Neural progenitor cell (in vitro differentiated cells): ENCODE data around the gene LHFPL2. TPM values are rescaled to one million over a fixed set of nuclear protein-coding genes. Genes with fewer than 3 reads are reported as not detected.
A peak's percentile ranks its signal among the peaks of the same experiment; 100 is the strongest.

Experiments used
- DNase-seq: peaks from one replicate; pipeline ENCODE4 v3.0.0-alpha.2; 2016; ENCODE audit warnings: low spot score
- H2AFZ ChIP-seq: fragments of 200-600 bp; sonication (generic); replicated peaks from 2 replicates; pipeline ENCODE4 v1.6.1; 2016; ENCODE audit warnings: antibody characterized with exemption
- H3F3A ChIP-seq: fragments of 200-600 bp; sonication (generic); 2 replicates; pipeline ENCODE4 v1.6.1; 2016; ENCODE audit warnings: antibody characterized with exemption, low read depth
- H3K27ac ChIP-seq: fragments of 200-600 bp; sonication (generic); 2 replicates; pipeline ENCODE4 v1.5.1; 2016; ENCODE audit warnings: mild to moderate bottlenecking
- H3K27me3 ChIP-seq: fragments of 200-600 bp; sonication (generic); 2 replicates; pipeline ENCODE4 v1.6.1; 2016; ENCODE audit warnings: mild to moderate bottlenecking, moderate library complexity
- H3K36me3 ChIP-seq: fragments of 200-600 bp; sonication (generic); 2 replicates; pipeline ENCODE4 v1.5.1; 2016
- H3K4me1 ChIP-seq: fragments of 200-600 bp; sonication (generic); 2 replicates; pipeline ENCODE4 v1.6.1; 2016; ENCODE audit warnings: mixed run types
- H3K4me2 ChIP-seq: fragments of 200-600 bp; sonication (generic); 2 replicates; pipeline ENCODE4 v1.6.1; 2016
- H3K4me3 ChIP-seq: fragments of 200-600 bp; sonication (generic); 2 replicates; pipeline ENCODE4 v1.5.1; 2016
- H3K79me2 ChIP-seq: fragments of 200-600 bp; sonication (generic); 2 replicates; pipeline ENCODE4 v1.6.1; 2016; ENCODE audit warnings: low read depth
- H3K9ac ChIP-seq: fragments of 200-600 bp; sonication (generic); 2 replicates; pipeline ENCODE4 v1.6.1; 2016
- H3K9me3 ChIP-seq: fragments of 200-600 bp; sonication (generic); 2 replicates; pipeline ENCODE4 v1.5.1; 2016; ENCODE audit warnings: low read depth
- H4K20me1 ChIP-seq: fragments of 200-600 bp; sonication (generic); 2 replicates; pipeline ENCODE4 v1.6.1; 2016; ENCODE audit warnings: low read depth
- H3K27ac Mint-ChIP-seq: 3 replicates; pipeline ENCODE4 v1.8.0; 2021; ENCODE audit warnings: mixed read lengths
- H3K27me3 Mint-ChIP-seq: 2 replicates; pipeline ENCODE4 v1.8.0; 2022; ENCODE audit warnings: low read depth, mild to moderate bottlenecking, inconsistent platforms, moderate library complexity, mixed read lengths; ENCODE audit not compliant: insufficient read depth
- H3K36me3 Mint-ChIP-seq: 3 replicates; pipeline ENCODE4 v1.8.0; 2021; ENCODE audit warnings: mixed read lengths
- H3K4me1 Mint-ChIP-seq: 3 replicates; pipeline ENCODE4 v1.8.0; 2021; ENCODE audit warnings: mixed read lengths
- H3K4me3 Mint-ChIP-seq: 3 replicates; pipeline ENCODE4 v1.8.0; 2021; ENCODE audit warnings: mild to moderate bottlenecking, moderate library complexity, mixed read lengths
- H3K9me3 Mint-ChIP-seq: 3 replicates; pipeline ENCODE4 v1.8.0; 2020; ENCODE audit warnings: mixed read lengths
- EZH2 ChIP-seq: fragments of 200-600 bp; sonication (generic); IDR thresholded peaks from 2 replicates; pipeline ENCODE4 v1.6.1; 2017; ENCODE audit warnings: antibody characterized with exemption, mild to moderate bottlenecking, moderate library complexity
- EZH2phosphoT487 ChIP-seq: fragments of 200-600 bp; sonication (generic); IDR thresholded peaks from 2 replicates; pipeline ENCODE4 v1.6.1; 2017; ENCODE audit warnings: antibody characterized with exemption
- total RNA-seq: library from RNA; depleted of rRNA; stranded (reverse); fragments of >200 nt; gene quantifications from 2 replicates; pipeline ENCODE4 v1.2.3, GENCODE V29; 2015; ENCODE audit warnings: low replicate concordance
- TF ChIP-seq, protein P1 (sequence below): fragments of 200-600 bp; sonication (generic); IDR thresholded peaks from 2 replicates; pipeline ENCODE4 v1.5.1; 2017; ENCODE audit warnings: antibody characterized with exemption, mild to moderate bottlenecking

LHFPL2 gene
- total RNA-seq, 1 donor from 2014 or later, result 21.1 TPM

DNA sequence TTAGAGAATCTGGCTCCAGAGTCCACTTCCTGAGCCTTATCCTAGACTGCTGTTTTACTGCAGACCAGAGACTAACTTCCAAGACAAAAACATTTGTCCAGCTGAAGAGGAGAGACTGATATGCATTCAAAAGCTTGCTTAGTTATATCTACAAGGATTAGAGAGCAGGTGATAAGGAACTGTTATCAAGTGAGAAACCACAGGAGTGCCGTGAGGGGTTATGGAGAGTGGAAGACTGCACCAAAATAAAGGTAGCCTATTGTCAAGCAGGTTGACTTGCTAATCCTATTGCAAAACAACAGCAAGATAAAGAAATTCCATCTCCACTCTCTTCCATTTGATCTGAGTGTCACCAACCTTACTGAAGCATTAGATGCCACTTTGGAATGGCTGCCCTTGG, 149.1 kb downstream of the LHFPL2 start:
- Mint-ChIP-seq H3K9me3 (no peaks in the 10 kb centered on the region), H3K27me3 (no peaks in the 10 kb centered on the region), H3K4me1 (peaks cover 15% of the 10 kb centered on the region), H3K36me3 (peaks cover 3% of the 10 kb centered on the region), H3K27ac (no peak overlapping the region), H3K4me3 (no peak overlapping the region)
- Histone ChIP-seq H3K9ac (no peak overlapping the region), H3F3A (no peaks in the 10 kb centered on the region), H3K79me2 (peaks cover 7% of the 10 kb centered on the region), H3K27me3 (no peaks in the 10 kb centered on the region), H3K4me1 (peaks cover 19% of the 10 kb centered on the region), H3K4me3 (no peak overlapping the region), H3K4me2 (peak overlapping the region; percentile 3), H3K36me3 (no peaks in the 10 kb centered on the region), H3K9me3 (no peaks in the 10 kb centered on the region), H2AFZ (no peak overlapping the region), H4K20me1 (no peaks in the 10 kb centered on the region), H3K27ac (no peak overlapping the region)
- DNase-seq, result no peak
- TF ChIP-seq, protein P1, sequence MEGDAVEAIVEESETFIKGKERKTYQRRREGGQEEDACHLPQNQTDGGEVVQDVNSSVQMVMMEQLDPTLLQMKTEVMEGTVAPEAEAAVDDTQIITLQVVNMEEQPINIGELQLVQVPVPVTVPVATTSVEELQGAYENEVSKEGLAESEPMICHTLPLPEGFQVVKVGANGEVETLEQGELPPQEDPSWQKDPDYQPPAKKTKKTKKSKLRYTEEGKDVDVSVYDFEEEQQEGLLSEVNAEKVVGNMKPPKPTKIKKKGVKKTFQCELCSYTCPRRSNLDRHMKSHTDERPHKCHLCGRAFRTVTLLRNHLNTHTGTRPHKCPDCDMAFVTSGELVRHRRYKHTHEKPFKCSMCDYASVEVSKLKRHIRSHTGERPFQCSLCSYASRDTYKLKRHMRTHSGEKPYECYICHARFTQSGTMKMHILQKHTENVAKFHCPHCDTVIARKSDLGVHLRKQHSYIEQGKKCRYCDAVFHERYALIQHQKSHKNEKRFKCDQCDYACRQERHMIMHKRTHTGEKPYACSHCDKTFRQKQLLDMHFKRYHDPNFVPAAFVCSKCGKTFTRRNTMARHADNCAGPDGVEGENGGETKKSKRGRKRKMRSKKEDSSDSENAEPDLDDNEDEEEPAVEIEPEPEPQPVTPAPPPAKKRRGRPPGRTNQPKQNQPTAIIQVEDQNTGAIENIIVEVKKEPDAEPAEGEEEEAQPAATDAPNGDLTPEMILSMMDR, result no peak

DNA sequence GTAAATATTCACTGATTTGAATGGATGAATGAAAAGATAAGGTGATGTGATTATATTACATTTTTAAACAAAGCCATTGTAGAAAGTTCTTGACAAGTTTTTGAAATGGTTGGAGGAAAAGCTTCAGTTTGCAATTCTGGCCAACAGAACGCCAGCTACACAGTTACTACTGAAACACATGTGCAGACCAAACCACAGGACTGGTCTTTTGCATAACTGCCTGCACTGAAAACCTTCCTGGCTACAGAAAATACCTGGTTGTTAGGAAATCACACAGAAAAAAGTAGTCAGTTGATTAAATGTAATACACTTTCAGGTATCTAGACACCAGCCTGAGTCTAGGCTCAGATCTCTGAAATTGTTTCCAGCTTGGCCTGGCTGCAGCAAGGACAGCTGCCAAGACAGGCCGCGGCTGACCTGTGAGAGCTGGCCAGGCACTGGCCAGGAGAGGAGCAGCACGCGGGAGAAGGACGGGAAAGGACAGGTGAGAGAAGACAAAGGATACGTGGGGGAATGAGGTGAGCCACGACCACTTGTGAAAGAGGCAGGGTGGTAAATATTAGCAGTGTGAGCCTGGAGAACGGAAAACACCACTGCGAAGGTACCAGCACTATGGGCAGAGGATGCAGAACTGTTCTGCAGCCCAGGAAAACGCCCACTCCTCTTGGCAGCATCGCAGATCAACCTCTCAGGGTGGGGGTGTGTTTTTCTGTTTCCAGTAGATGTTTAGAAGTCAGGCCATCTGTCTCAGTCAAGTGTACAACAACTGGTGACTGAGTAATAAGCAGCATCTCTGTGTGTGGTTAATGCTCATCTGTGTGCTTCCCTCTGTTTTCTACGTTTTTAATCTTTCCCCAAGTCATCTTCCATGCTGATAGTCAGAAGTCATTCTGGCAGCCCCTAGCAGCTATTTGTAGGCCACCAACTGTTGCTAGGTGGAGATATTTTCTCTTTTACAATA, 150.7 kb downstream of the LHFPL2 start:
- peaks cover 7% of the 10 kb centered on the region for H3K79me2 ChIP-seq
- no peak for DNase-seq
- Mint-ChIP-seq H3K9me3 (no peaks in the 10 kb centered on the region), H3K4me1 (peaks cover 15% of the 10 kb centered on the region), H3K27me3 (no peaks in the 10 kb centered on the region), H3K27ac (no peak overlapping the region), H3K36me3 (peaks cover 5% of the 10 kb centered on the region), H3K4me3 (no peak overlapping the region)
- H2AFZ ChIP-seq, result no peak overlapping the region
- H3K36me3 ChIP-seq, result no peaks in the 10 kb centered on the region
- no peaks in the 10 kb centered on the region for H3K9me3 ChIP-seq
- no peak overlapping the region for H3K9ac ChIP-seq
- H3F3A ChIP-seq, result no peaks in the 10 kb centered on the region
- no peak overlapping the region for H3K4me3 ChIP-seq
- peaks cover 19% of the 10 kb centered on the region for H3K4me1 ChIP-seq
- no peaks in the 10 kb centered on the region for H3K27me3 ChIP-seq
- TF ChIP-seq, protein P1, result no peak
- TF ChIP-seq EZH2phosphoT487, result no peak
- no peak for TF ChIP-seq EZH2
- no peak overlapping the region for H3K4me2 ChIP-seq
- no peaks in the 10 kb centered on the region for H4K20me1 ChIP-seq
- H3K27ac ChIP-seq, result no peak overlapping the region

DNA sequence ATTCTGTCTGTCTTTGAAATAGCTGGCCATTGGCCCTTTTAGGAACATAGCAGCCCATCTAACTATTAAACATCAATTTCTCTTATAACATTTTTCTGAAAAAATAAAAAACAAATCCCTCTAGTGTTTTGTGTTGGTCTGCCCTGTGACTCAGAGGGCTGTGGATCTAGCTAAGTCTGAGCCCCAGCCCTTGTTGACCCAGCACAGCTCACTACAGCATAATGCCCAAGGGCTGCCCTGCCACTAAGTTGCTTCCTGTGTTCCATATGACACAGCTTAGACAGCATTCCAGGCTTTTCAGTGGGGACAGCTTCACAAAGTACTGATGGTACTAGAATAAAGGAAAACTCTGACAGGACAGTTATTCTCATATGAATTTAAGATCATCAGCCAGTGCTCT, 152.2 kb downstream of the LHFPL2 start:
- no peak for TF ChIP-seq EZH2phosphoT487
- TF ChIP-seq EZH2, result no peak
- TF ChIP-seq, protein P1, result no peak
- no peak overlapping the region for H3K9ac ChIP-seq
- Mint-ChIP-seq H3K4me3 (no peak overlapping the region), H3K4me1 (peaks cover 15% of the 10 kb centered on the region), H3K27ac (no peak overlapping the region), H3K27me3 (no peaks in the 10 kb centered on the region), H3K36me3 (peaks cover 8% of the 10 kb centered on the region), H3K9me3 (no peaks in the 10 kb centered on the region)
- H3K27me3 ChIP-seq, result no peaks in the 10 kb centered on the region
- H3F3A ChIP-seq, result no peaks in the 10 kb centered on the region
- peaks cover 20% of the 10 kb centered on the region for H3K4me1 ChIP-seq
- no peak overlapping the region for H3K4me2 ChIP-seq
- H3K4me3 ChIP-seq, result no peak overlapping the region
- H2AFZ ChIP-seq, result no peak overlapping the region
- no peak overlapping the region for H3K27ac ChIP-seq
- H4K20me1 ChIP-seq, result no peaks in the 10 kb centered on the region
- no peaks in the 10 kb centered on the region for H3K9me3 ChIP-seq
- peaks cover 7% of the 10 kb centered on the region for H3K79me2 ChIP-seq
- H3K36me3 ChIP-seq, result no peaks in the 10 kb centered on the region
- no peak for DNase-seq
